Measurements from ENCODE around the gene NLRP5.
"Not testable (repeated sequence)": the region's sequence is repeated elsewhere in the genome, so short reads cannot be mapped to it uniquely, and the experiment has no call there.

NLRP5 gene

DNA sequence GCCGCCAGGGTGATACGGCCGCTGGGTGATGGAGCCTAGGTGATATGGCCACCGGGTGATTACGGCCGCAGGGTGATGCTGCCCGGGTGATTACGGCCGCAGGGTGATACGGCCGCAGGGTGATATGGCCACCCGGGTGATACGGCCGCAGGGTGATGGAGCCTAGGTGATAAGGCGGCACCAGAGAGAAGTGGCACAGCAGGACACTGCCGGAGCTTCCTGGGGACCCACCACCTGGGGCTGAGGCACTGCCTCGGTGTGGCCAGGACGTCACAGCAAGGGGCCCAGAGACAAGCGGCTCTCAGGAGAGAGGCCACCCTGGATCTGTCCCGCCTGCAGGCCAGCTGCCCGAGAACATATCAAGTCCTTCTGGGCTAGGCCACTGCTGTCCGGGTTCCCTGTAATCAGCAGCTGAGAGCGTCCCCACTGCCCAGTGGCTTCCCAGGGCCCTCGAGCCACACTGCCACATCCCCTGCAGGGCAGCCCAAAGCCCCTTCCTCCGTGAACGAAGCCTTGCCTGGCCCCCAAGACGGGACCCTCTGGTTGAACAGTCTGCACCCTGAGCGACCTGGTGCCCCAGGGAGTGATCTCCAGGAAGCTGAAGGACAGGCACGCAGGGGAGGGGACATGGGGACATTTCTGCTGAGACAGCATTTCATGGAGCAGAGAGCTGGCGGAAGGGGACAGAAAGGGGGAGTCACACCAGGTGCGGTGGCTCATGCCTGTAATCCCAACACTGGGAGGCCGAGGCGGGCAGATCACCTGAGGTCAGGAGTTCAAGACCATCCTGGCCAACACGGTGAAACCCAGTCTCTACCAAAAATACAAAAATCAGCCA, 112.4 kb downstream of the NLRP5 start:
- DNase-seq (ENCODE audit: low read depth): no peak

- no peak for DNase-seq (ENCODE audit: low read depth)
These were observed 113.3 kb downstream of the NLRP5 start for GRCh38 chr19:56099638-56100539.

- no peak for DNase-seq (ENCODE audit: low read depth)
These were observed 114.5 kb downstream of the NLRP5 start for GRCh38 chr19:56101095-56101494.

DNA sequence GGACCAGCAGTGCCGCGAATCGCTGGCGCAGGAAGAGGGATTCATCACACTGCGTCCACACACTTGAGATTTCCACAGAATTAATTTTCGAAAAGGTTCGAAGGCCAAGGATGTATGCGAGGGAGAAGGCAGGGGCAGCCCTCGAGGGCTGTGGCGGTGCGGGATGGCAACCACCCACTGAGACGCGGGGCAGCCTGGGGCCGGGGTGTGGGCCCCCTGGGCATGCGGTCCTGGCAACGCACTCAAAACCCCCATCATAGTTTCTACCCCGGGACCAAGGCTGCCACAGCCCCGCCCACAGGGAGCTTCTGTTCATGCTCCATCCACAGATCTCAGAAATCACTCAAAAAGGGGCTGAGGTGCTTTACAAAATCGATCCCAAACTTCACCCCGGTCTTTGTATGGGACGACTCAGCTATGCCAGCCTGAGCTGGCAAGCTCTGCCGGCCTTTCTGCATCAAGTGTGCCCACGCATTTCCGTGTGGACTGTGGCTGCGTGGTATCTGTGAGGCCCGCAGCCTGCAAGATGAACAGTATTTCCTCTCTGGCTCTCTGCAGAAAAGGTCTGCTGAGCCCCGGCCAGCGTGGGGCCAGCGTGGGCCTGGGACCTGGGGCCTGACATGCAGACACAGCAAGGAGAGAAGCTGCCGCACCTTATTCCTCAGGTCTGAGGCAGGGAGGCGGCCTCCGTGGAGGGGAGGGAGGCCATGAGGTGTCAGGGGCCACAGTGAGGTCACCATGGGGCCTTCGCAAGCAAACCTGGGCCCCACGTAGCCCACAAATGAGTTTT, 115.4 kb downstream of the NLRP5 start:
- no peak for DNase-seq (ENCODE audit: low read depth)

GRCh38 chr19:56103027-56103614, 116.5 kb downstream of the NLRP5 start:
- no peak for DNase-seq (ENCODE audit: low read depth)

- DNase-seq (ENCODE audit: low read depth): no peak
These were observed 117.8 kb downstream of the NLRP5 start for GRCh38 chr19:56104423-56104822.

GRCh38 chr19:56105090-56105701, 118.6 kb downstream of the NLRP5 start:
- no peak for DNase-seq (ENCODE audit: low read depth)

GRCh38 chr19:56105831-56106396, 119.3 kb downstream of the NLRP5 start:
- DNase-seq (ENCODE audit: low read depth): not testable (repeated sequence)

- no peak for DNase-seq (ENCODE audit: low read depth)
These were observed 119.8 kb downstream of the NLRP5 start for GRCh38 chr19:56106397-56106849.

- no peak for DNase-seq (ENCODE audit: low read depth)
These were observed 120.4 kb downstream of the NLRP5 start for GRCh38 chr19:56106993-56107392.

DNA sequence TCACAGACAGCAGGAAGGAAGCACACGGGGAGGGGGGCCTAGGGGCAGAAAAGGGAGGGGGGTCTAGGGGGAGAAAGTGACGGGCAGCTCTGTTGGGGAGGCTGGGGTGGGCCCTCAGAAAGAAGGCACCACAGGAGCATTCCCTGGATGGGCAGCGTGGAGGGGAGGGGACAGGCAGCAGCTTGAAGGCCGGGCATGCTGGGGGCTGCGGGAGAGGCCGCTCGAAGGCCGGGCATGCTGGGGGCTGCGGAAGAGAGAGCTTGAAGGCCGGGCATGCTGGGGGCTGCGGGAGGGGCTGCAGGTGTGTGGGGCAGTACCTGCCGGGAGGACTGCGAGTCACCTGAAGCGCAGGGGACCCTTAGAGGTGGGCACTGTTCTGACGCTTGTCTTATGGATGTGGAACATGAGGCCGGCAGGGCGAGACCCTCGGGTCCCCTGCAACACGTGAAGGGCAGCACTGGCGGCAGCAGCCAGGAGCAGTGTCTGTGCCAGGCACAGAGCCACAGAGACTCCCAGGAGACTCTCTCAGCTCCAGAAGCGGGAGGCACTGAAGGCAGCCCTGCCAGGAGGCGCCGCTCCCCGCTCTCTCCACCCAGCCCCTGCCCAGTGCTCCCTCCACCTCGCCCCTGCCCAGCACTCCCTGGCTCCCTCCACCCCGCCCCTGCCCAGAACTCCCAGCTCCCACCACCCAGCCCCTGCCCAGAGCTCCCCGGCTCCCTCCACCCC, 121.2 kb downstream of the NLRP5 start:
- DNase-seq (ENCODE audit: low read depth): no peak

- no peak for DNase-seq (ENCODE audit: low read depth)
These were observed 122.0 kb downstream of the NLRP5 start for GRCh38 chr19:56108447-56109195.

DNA sequence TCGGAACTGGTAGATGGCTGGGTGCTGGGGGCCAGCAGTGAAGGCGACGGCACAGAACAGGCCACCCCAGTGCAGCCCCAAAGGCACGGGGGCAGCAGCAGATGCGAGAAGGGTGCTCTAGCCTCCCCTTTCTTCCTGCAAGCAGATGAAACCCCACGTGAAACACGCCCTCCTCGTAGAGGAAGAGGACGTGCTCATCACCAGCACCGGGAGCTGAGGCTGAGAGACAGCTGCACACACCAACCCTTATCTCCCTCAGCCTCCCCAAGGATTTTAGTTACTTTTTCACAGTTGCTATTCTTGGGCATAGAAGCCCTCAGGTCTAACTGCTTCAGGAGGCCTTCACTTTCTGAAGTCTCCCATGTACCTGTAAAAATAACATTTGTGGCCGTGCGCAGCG, 122.7 kb downstream of the NLRP5 start:
- DNase-seq (ENCODE audit: low read depth): no peak

- DNase-seq (ENCODE audit: low read depth): no peak
These were observed 124.2 kb downstream of the NLRP5 start for GRCh38 chr19:56110515-56111448.
